Left cardiac atrium (tissue), 4 donors: Measurements from ENCODE around the gene SYNPO2. TPM values are rescaled to one million over a fixed set of nuclear protein-coding genes. Genes with fewer than 3 reads are reported as not detected.
"Not testable (repeated sequence)": the region's sequence is repeated elsewhere in the genome, so short reads cannot be mapped to it uniquely, and the experiment has no call there.

Experiments
- ATAC-seq, 2 donors: fragments of 200-7000 bp; cut with Tn5 transposase; one replicate each; pipeline ENCODE4 v1.9.1; 2020; ENCODE audit warnings: mild to moderate bottlenecking in 2 of 2, moderate library complexity in 2 of 2
- DNase-seq: peaks from one replicate; pipeline ENCODE4 v3.0.0-alpha.2; 2020
- intact Hi-C, 2 donors: fragments of 100-400 bp; cut with DNase I; formaldehyde crosslinking; loops; one replicate each; pipeline versions ENCODE4 v1.14.1 to v1.15.1; 2022 to 2023
- total RNA-seq, 2 donors: library from RNA; stranded (reverse); fragmentation: NEBNext Ultra II Directional; extraction: Animal tissue kit (Norgen Biotek cat#: 25700); gene quantifications; one replicate each; pipeline ENCODE4 v1.2.1, GENCODE V29; 2021
- donor health status: DM: no; HTN: yes; CAD: no.
- donor health status: DM: no; HTN: yes; CAD: no; lungs with severe emphysema.
- donor health status: DM: yes; HTN: yes; CAD: no.
- donor health status: Dilated cardiomyopathy.

Gene SYNPO2
- total RNA-seq, 2 donors from 2014 or later: 67.6 to 94.4 TPM

GRCh38 chr4:119059221-119059620 lies 170.6 kb downstream of the SYNPO2 start:
- ATAC-seq (no peak), DNase-seq (no peak)
- intact Hi-C loops: no loop called here

DNA sequence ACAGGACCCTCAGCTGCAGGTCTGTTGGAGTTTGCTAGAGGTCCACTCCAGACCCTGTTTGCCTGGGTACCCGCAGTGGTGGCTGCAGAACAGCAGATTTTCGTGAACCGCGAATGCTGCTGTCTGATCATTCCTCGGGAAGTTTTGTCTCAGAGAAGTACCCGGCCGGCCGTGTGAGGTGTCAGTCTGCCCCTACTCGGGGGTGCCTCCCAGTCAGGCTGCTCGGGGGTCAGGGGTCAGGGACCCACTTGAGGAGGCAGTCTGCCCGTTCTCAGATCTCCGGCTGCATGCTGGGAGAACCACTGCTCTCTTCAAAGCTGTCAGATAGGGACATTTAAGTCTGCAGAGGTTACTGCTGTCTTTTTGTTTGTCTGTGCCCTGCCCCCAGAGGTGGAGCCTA lies 178.5 kb downstream of the SYNPO2 start:
- DNase-seq, ATAC-seq, intact Hi-C loops: not testable (repeated sequence)

GRCh38 chr4:119067670-119068360 lies 179.2 kb downstream of the SYNPO2 start:
- DNase-seq, ATAC-seq, intact Hi-C loops: not testable (repeated sequence)

DNA sequence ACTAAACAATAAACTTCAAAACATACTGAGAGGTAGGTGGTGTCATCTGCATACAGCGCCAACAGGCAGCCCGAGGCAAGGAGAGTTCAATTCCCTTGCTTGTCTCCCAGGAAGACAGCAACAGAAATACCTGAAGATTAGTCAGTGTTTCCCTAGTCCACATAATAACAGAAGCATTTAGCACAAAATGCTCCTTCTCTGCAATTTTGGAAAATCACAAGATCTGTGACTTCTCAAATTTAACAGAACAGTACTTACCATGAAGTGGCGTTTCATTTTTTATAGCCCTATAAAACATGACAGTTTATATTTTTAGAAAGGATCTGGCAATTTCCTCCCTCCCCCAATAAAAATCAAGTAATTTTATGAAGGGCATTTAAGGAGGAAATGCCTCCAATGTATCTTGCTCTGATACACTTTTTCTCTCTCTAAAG lies 179.9 kb downstream of the SYNPO2 start:
- DNase-seq (no peak), ATAC-seq (no peak)
- intact Hi-C loops: no loop called here

GRCh38 chr4:119070301-119070700 lies 181.6 kb downstream of the SYNPO2 start:
- ATAC-seq (no peak), DNase-seq (no peak)
- intact Hi-C loops: no loop called here

DNA sequence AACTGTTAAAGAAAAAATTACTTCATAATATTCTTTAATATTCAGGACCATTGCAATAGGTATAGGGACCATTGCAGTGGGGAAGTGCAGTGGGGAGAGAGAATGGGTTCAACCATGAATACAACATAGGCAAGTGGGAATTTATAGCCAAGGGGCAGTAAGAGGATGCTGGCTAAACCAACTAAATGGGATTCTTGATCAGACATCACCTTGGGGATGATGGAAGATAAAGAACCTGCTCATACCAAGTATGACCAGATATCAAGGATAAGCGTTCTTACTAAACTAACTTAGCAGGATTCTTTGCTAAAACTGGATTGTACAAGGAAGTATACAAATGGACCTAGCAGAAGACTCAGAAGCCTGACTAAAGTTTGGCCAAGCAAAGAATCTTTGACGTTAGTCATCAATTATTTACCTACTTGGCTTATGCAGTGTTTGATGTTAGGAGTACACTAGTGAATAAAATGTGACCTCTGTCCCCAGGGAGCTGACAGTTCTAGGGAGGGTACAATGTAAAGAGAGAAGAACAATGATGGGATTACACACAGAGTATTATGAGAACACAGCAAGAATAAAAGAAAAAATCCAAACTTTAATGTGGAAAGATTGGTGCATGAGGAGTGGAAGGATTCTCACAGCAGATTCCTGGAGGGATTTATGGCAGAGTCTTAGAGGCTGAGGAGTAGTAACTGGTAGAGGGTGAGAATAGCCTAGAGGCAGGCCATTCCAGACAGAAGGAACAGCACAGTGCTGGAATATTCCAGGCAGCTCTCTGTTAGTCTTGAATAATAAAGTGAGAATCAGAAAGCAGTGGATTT lies 192.3 kb downstream of the SYNPO2 start:
- DNase-seq (no peak), ATAC-seq (no peak)
- intact Hi-C loops: loop anchor here in 1 of 2 donors (2.0 kb wide), 1 partner anchor 34 kb away; no protein-coding TSS in a partner anchor

GRCh38 chr4:119081542-119081859 lies 192.8 kb downstream of the SYNPO2 start:
- no peak for DNase-seq
- no peak for ATAC-seq
- intact Hi-C loops: loop anchor here in 1 of 2 donors (2.0 kb wide), 1 partner anchor 35 kb away; no protein-coding TSS in a partner anchor

- ATAC-seq (peak; percentile 90 to 93), DNase-seq (peak; percentile 48)
- intact Hi-C loops: loop anchor here in 1 of 2 donors (2.0 kb wide), 1 partner anchor 35 kb away; no protein-coding TSS in a partner anchor
Observed at GRCh38 chr4:119081943-119082342, 193.3 kb downstream of the SYNPO2 start.

- DNase-seq (no peak), ATAC-seq (no peak)
Observed at GRCh38 chr4:119082661-119083060, 194.0 kb downstream of the SYNPO2 start.

DNA sequence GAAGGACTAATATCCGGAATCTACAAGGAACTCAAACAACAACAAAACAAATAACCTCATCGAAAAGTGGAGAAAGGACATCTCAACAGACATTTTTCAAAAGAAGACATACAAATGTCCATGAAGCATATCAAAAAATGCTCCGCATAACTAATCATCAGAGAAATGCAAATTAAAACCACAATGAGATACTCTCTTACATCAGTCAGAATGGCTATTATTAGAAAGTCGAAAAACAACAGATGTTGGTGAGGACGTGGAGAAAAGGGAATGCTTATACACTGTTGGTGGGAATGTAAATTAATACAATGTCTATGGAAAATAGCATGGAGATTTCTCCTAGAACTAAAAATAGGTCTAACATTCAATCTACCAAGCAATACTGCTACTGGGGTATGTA lies 195.9 kb downstream of the SYNPO2 start:
- ATAC-seq: no peak
- intact Hi-C loops: no loop called here
- DNase-seq: no peak

More at GRCh38 chr4:119082661-119083060, 194.0 kb downstream of the SYNPO2 start:
- intact Hi-C loops: no loop called here

- peak in 1 of 2 donors; percentile 43 for ATAC-seq
- intact Hi-C loops: no loop called here
- no peak for DNase-seq
Observed at GRCh38 chr4:119087121-119087520, 198.5 kb downstream of the SYNPO2 start.

GRCh38 chr4:119087656-119088055 lies 199.0 kb downstream of the SYNPO2 start:
- intact Hi-C loops: no loop called here
- DNase-seq: no peak
- peak in 1 of 2 donors; percentile 19 for ATAC-seq

- DNase-seq (no peak), ATAC-seq (no peak)
- intact Hi-C loops: loop anchor here in 1 of 2 donors (10.0 kb wide), 1 partner anchor 192 kb away; no protein-coding TSS in a partner anchor
Observed at GRCh38 chr4:119093042-119093827, 204.6 kb downstream of the SYNPO2 start.

DNA sequence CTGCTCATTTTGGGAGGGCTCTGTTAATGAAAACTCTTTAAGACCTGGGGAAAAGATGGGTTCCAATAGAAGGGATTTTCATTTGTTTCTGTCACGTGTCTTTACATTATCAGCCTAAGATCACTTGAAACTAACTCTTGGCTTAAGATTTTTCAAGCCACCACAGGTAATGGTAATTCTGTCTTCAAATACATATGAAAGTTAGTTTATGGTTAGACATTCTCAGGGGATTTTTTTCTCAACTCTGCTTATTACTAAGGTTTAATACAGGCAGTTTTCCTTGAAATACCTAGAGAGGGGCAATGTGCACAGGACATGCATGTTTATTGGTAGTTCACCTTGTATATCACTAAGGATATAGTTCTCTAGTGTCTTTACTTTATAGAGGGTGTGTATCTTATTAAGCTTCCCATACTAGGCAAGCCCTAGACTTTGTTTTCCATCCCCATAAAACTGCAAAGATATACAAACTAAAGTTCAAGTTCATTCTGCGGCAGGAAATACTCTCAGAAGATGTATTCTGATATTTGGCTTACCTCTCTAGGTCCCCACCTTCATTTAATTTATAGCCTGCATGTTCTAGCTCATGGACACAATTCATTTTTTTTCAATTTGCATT lies 208.7 kb downstream of the SYNPO2 start:
- no peak for ATAC-seq
- no peak for DNase-seq
- intact Hi-C loops: loop anchor here in 1 of 2 donors (10.0 kb wide), 1 partner anchor 187 kb away; no protein-coding TSS in a partner anchor

- DNase-seq (no peak), ATAC-seq (no peak)
- intact Hi-C loops: loop anchor here in 1 of 2 donors (10.0 kb wide), 1 partner anchor 186 kb away; no protein-coding TSS in a partner anchor
Observed at GRCh38 chr4:119098306-119098705, 209.7 kb downstream of the SYNPO2 start.

DNA sequence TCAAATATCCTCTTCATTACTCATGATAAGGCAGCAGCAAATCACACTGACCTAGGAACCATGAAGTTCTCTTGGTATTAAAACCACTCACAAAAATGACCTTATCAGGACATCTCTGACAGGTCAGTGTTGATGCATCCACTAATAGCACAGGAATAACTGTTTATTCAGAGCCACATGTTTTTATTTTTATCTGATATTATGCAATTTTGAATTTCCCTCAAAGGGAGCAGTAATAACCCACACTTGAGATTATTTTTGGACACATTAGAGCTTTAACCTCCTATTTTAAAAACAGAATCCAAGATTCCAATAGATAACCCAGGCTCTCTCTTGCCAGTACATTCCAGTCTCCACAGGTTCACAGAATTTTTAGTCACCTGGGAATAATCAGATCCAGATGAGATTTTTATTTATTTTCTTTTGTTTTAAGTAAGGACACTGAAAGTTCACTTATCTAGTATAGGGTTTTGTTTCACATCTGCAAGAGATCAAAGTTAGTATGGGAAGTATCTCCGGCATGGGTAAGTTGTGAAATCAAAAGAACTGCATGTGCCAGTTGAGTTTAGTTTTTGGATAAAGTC lies 210.7 kb downstream of the SYNPO2 start:
- DNase-seq (no peak), ATAC-seq (peak in 1 of 2 donors; percentile 32)
- intact Hi-C loops: loop anchor here in 1 of 2 donors (10.0 kb wide), 1 partner anchor 185 kb away; no protein-coding TSS in a partner anchor

DNA sequence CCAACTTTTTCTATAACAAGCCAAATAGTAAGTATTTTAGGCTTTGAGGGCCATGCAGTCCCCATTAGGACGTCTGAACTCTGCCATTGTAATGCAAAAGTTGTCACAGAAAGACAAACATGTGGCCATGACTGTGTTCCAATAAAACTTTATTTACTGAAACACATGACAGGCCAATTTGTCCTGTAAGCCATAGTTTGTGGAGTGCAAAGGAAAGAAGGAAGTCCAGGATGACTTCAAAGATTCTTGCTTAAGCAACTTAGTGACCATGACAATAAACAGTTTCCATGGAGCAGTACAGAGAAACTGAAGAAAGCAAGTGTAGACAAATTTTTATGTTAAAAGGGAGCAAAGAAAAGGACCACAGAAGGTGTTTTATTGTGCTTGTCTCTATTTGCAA lies 212.0 kb downstream of the SYNPO2 start:
- ATAC-seq (peak in 1 of 2 donors; percentile 22), DNase-seq (no peak)
- intact Hi-C loops: no loop called here

DNA sequence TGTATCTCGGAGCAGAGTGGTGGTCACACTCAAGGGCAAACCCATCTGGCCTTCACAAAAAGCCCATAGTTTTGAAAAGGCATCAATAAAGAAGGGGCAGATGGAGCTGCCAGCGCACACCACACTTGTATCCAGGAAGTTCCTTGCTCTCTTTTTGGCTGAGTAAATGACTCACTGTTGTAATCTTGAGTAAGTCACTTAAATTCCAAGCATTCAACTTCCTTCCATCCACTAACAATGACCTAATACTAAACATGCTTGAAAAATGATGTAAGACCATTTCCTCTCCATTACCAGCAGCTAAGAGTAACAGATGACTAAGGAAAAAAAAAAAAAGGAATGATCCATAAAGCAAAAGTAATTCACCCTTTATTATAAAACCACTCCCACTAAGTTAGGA lies 214.6 kb downstream of the SYNPO2 start:
- ATAC-seq: peak; percentile 78 to 91
- peak; percentile 59 for DNase-seq
- intact Hi-C loops: no loop called here
